Smooth muscle cell (in vitro differentiated cells): ENCODE data around the gene PPARA. TPM values are rescaled to one million over a fixed set of nuclear protein-coding genes. Genes with fewer than 3 reads are reported as not detected.

Experiments
- DNase-seq: peaks from one replicate; lab custom pipeline; 2025; ENCODE audit not compliant: unreplicated experiment; lab: John Stamatoyannopoulos, UW
- H2AFZ ChIP-seq: fragments of 200-600 bp; sonication (generic); 2 replicates; pipeline ENCODE4 v1.6.0; 2016; ENCODE audit warnings: antibody characterized with exemption, low read depth, mild to moderate bottlenecking
- H3F3A ChIP-seq: fragments of 200-600 bp; sonication (generic); 2 replicates; pipeline ENCODE4 v1.6.0; 2017; ENCODE audit warnings: antibody characterized with exemption, low read depth
- H3K27ac ChIP-seq: fragments of 200-600 bp; sonication (generic); 2 replicates; pipeline ENCODE4 v1.5.1; 2016; ENCODE audit warnings: low read depth, mild to moderate bottlenecking
- H3K27me3 ChIP-seq: fragments of 200-600 bp; sonication (generic); 2 replicates; pipeline ENCODE4 v1.6.1; 2016; ENCODE audit warnings: low read depth, mild to moderate bottlenecking
- H3K36me3 ChIP-seq: fragments of 200-600 bp; sonication (generic); 2 replicates; pipeline ENCODE4 v1.5.1; 2016; ENCODE audit warnings: low read depth
- H3K4me1 ChIP-seq: fragments of 200-600 bp; sonication (generic); 2 replicates; pipeline ENCODE4 v1.5.1; 2016; ENCODE audit warnings: low read depth
- H3K4me2 ChIP-seq: fragments of 200-600 bp; sonication (generic); 2 replicates; pipeline ENCODE4 v1.6.0; 2016; ENCODE audit warnings: mild to moderate bottlenecking
- H3K4me3 ChIP-seq: fragments of 200-600 bp; sonication (generic); 2 replicates; pipeline ENCODE4 v1.5.1; 2016; ENCODE audit warnings: mild to moderate bottlenecking
- H3K79me2 ChIP-seq: fragments of 200-600 bp; sonication (generic); 2 replicates; pipeline ENCODE4 v1.6.0; 2016; ENCODE audit warnings: low read depth, mild to moderate bottlenecking
- H3K9ac ChIP-seq: fragments of 200-600 bp; sonication (generic); 2 replicates; pipeline ENCODE4 v1.6.0; 2016; ENCODE audit warnings: low read depth
- H3K9me3 ChIP-seq: fragments of 200-600 bp; sonication (generic); replicated peaks from 2 replicates; pipeline ENCODE4 v1.5.1; 2016; ENCODE audit warnings: low read depth
- H4K20me1 ChIP-seq: fragments of 200-600 bp; sonication (generic); 2 replicates; pipeline ENCODE4 v1.6.0; 2016; ENCODE audit warnings: low read depth
- CTCF ChIP-seq: fragments of 200-600 bp; sonication (generic); IDR thresholded peaks from 2 replicates; pipeline ENCODE4 v1.5.1; 2017; ENCODE audit warnings: borderline replicate concordance, mild to moderate bottlenecking, antibody characterized with exemption; ENCODE audit not compliant: insufficient read depth, poor library complexity, severe bottlenecking
- WGBS: methylation state at CpG from one replicate; pipeline ENCODE4 v1.1.7; 2016; ENCODE audit warnings: low lambda C conversion rate; 5-methylcytosine and 5-hydroxymethylcytosine counted together
- polyA plus RNA-seq: library from polyadenylated mRNA; unstranded; fragments of >200 nt; fragmentation: Nextera tagmentation; extraction: Ambion mirVana; gene quantifications from 2 replicates; pipeline ENCODE4 v1.2.1, GENCODE V29; 2016
- total RNA-seq: library from RNA; depleted of rRNA; stranded (reverse); fragments of >200 nt; gene quantifications from 2 replicates; pipeline ENCODE4 v1.2.3, GENCODE V29; 2014

PPARA gene
- total and polyA plus RNA-seq, 2 experiments from 2014 or later: 9.2 to 18.0 TPM

GRCh38 chr22:46125311-46125710 lies 25.0 kb upstream of the PPARA start:
- 84% methylated on average over 7 of the region's 7 CpGs for WGBS
- H3K9me3 ChIP-seq: no peaks in the 10 kb centered on the region

GRCh38 chr22:46125816-46126765 lies 24.2 kb upstream of the PPARA start:
- no peak for TF ChIP-seq CTCF
- WGBS: 92% methylated on average over 27 of the region's 33 CpGs
- no peaks in the 10 kb centered on the region for H3F3A ChIP-seq
- no peak overlapping the region for H3K9ac ChIP-seq
- H3K27me3 ChIP-seq: no peaks in the 10 kb centered on the region
- no peak overlapping the region for H2AFZ ChIP-seq
- H3K36me3 ChIP-seq: no peaks in the 10 kb centered on the region
- DNase-seq: no peak
- H4K20me1 ChIP-seq: no peaks in the 10 kb centered on the region
- H3K4me3 ChIP-seq: no peak overlapping the region
- H3K27ac ChIP-seq: no peak overlapping the region
- no peaks in the 10 kb centered on the region for H3K9me3 ChIP-seq
- no peak overlapping the region for H3K4me2 ChIP-seq
- no peaks in the 10 kb centered on the region for H3K79me2 ChIP-seq
- H3K4me1 ChIP-seq: no peaks in the 10 kb centered on the region

More at GRCh38 chr22:46125311-46125710, 25.0 kb upstream of the PPARA start:
- Histone ChIP-seq H2AFZ (no peak overlapping the region), H3K4me2 (no peak overlapping the region), H3K27me3 (no peaks in the 10 kb centered on the region), H3K4me3 (no peak overlapping the region), H3K36me3 (no peaks in the 10 kb centered on the region), H3K9ac (no peak overlapping the region), H3K79me2 (no peaks in the 10 kb centered on the region), H3K4me1 (no peaks in the 10 kb centered on the region), H4K20me1 (no peaks in the 10 kb centered on the region), H3F3A (no peaks in the 10 kb centered on the region), H3K27ac (no peak overlapping the region)
- no peak for TF ChIP-seq CTCF
- DNase-seq: no peak

GRCh38 chr22:46126853-46127385 lies 23.4 kb upstream of the PPARA start:
- H2AFZ ChIP-seq: no peak overlapping the region
- 94% methylated on average over 11 of the region's 13 CpGs for WGBS
- H4K20me1 ChIP-seq: no peaks in the 10 kb centered on the region
- no peaks in the 10 kb centered on the region for H3K27me3 ChIP-seq
- H3K4me2 ChIP-seq: no peak overlapping the region
- H3K27ac ChIP-seq: no peak overlapping the region
- H3K9me3 ChIP-seq: no peaks in the 10 kb centered on the region
- no peaks in the 10 kb centered on the region for H3K36me3 ChIP-seq
- no peaks in the 10 kb centered on the region for H3K4me1 ChIP-seq
- H3F3A ChIP-seq: no peaks in the 10 kb centered on the region
- DNase-seq: no peak
- no peak for TF ChIP-seq CTCF
- H3K4me3 ChIP-seq: no peak overlapping the region
- H3K79me2 ChIP-seq: no peaks in the 10 kb centered on the region
- no peak overlapping the region for H3K9ac ChIP-seq
